ENCODE results near the gene ITGA11.

DNA sequence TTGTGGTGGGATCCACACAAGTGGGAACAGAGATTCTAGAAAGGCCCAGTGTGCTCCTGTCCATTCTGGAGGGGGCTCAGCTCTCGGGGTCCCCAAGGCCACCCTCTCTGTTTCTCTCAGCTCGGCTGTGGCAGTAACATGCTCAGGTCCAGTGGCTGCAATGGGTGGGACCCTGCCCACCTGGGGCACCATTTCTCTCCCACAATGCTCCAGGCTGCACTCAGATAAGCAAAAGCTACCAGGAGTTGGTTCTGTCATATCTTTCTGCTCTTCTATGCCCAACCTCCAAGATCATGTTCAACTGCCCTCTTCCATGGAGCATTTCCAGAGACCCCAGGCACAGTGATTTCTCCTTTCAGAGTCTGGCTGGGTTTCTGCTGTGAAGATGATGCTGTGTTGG is 40.8 kb downstream of the ITGA11 start:
- no peak for TF ChIP-seq MEIS2 (CRISPR knock-in tag; IDR thresholded peaks at IDR 0.05)
- TF ChIP-seq POLR2A (IDR thresholded peaks at IDR 0.05; ENCODE audit: insufficient read depth in 1 of 2, low read depth in 2 of 2, low read length in 2 of 2) = no peak
- TF ChIP-seq, protein P1, sequence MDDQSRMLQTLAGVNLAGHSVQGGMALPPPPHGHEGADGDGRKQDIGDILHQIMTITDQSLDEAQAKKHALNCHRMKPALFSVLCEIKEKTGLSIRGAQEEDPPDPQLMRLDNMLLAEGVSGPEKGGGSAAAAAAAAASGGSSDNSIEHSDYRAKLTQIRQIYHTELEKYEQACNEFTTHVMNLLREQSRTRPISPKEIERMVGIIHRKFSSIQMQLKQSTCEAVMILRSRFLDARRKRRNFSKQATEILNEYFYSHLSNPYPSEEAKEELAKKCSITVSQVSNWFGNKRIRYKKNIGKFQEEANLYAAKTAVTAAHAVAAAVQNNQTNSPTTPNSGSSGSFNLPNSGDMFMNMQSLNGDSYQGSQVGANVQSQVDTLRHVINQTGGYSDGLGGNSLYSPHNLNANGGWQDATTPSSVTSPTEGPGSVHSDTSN (CRISPR knock-in tag; IDR thresholded peaks at IDR 0.05; ENCODE audit: borderline replicate concordance) = no peak
- TF ChIP-seq GZF1 (CRISPR knock-in tag; IDR thresholded peaks at IDR 0.05) = no peak
- TF ChIP-seq PHF5A (CRISPR knock-in tag; IDR thresholded peaks at IDR 0.05; ENCODE audit: low read depth, unreplicated experiment) = no peak
- no peak for TF ChIP-seq IKZF4 (CRISPR knock-in tag; IDR thresholded peaks at IDR 0.05; ENCODE audit: borderline replicate concordance, low read depth, not compliant biosample characterization)
- TF ChIP-seq ZNF317 (CRISPR knock-in tag; IDR thresholded peaks at IDR 0.05) = no peak
- no peak for TF ChIP-seq GABPA (IDR thresholded peaks at IDR 0.05; ENCODE audit: low read depth, low read length)
- TF ChIP-seq GABPA (CRISPR knock-in tag; IDR thresholded peaks at IDR 0.05; ENCODE audit: low read depth) = no peak
- TF ChIP-seq NPAS2 (CRISPR knock-in tag; IDR thresholded peaks at IDR 0.05; ENCODE audit: borderline replicate concordance) = no peak
